SK-N-SH treated with all-trans-retinoic acid at 6 μM for 48 hours (cell line): ENCODE results near the gene SELENOK.
A peak's percentile ranks its signal among the peaks of the same experiment; 100 is the strongest.

Source experiments
- ATAC-seq: fragments of 200-7000 bp; cut with Tn5 transposase; 3 replicates; pipeline ENCODE4 v1.9.1; 2020; ENCODE audit warnings: mild to moderate bottlenecking, moderate library complexity
- BACH2 ChIP-seq: fragments of 250-450 bp; sonication (Bioruptor Pico); IDR thresholded peaks from 2 replicates; pipeline ENCODE4 v1.9.0; 2021; ENCODE audit warnings: mild to moderate bottlenecking, borderline replicate concordance
- CSRNP3 ChIP-seq: fragments of 250-450 bp; sonication (Bioruptor Pico); IDR thresholded peaks from 2 replicates; pipeline ENCODE4 v1.5.1; 2021; ENCODE audit warnings: mild to moderate bottlenecking, moderate library complexity
- GLIS3 ChIP-seq: fragments of 250-450 bp; sonication (Bioruptor Pico); IDR thresholded peaks from 2 replicates; pipeline ENCODE4 v1.5.0; 2020; ENCODE audit warnings: mild to moderate bottlenecking, moderate library complexity
- OSR1 ChIP-seq: fragments of 250-450 bp; sonication (Bioruptor Pico); IDR thresholded peaks from 2 replicates; pipeline ENCODE4 v1.8.0; 2022; ENCODE audit warnings: moderate library complexity, mild to moderate bottlenecking, inconsistent platforms
- POU6F1 ChIP-seq: fragments of 250-450 bp; sonication (Bioruptor Pico); IDR thresholded peaks from 2 replicates; pipeline ENCODE4 v1.8.0; 2021; ENCODE audit warnings: low read depth, mild to moderate bottlenecking, moderate library complexity, borderline replicate concordance
- RARB ChIP-seq: fragments of 250-450 bp; sonication (Bioruptor Pico); IDR thresholded peaks from 2 replicates; pipeline ENCODE4 v1.8.0; 2021; ENCODE audit warnings: mild to moderate bottlenecking, moderate library complexity
- SNAI2 ChIP-seq: fragments of 250-450 bp; sonication (Bioruptor Pico); IDR thresholded peaks from 2 replicates; pipeline ENCODE4 v1.5.0; 2020; ENCODE audit warnings: mild to moderate bottlenecking, moderate library complexity
- TCF4 ChIP-seq: fragments of 250-450 bp; sonication (Bioruptor Pico); IDR thresholded peaks from 2 replicates; pipeline ENCODE4 v1.8.0; 2021; ENCODE audit warnings: mild to moderate bottlenecking, moderate library complexity, borderline replicate concordance
- TSHZ2 ChIP-seq: fragments of 250-450 bp; sonication (Bioruptor Pico); IDR thresholded peaks from 2 replicates; pipeline ENCODE4 v1.5.0; 2020; ENCODE audit warnings: mild to moderate bottlenecking, moderate library complexity
- ZC3H10 ChIP-seq: fragments of 250-450 bp; sonication (Bioruptor Pico); IDR thresholded peaks from 2 replicates; pipeline ENCODE4 v1.5.1; 2021; ENCODE audit warnings: mild to moderate bottlenecking, moderate library complexity
- ZFP30 ChIP-seq: fragments of 450-650 bp; formaldehyde crosslinking; IDR thresholded peaks from 2 replicates; pipeline ENCODE4 v1.5.0; 2022; ENCODE audit warnings: mild to moderate bottlenecking, moderate library complexity
- ZNF565 ChIP-seq: fragments of 450-650 bp; formaldehyde crosslinking; conservative IDR thresholded peaks from 2 replicates; pipeline ENCODE4 v1.5.0; 2020; ENCODE audit warnings: low read depth, mild to moderate bottlenecking, moderate library complexity

SELENOK gene

GRCh38 chr3:53892286-53892637 lies 603 bp upstream of the SELENOK start:
- TF ChIP-seq OSR1 (no peak), ZNF565 (CRISPR knock-in tag) (0 out of 2 replicates have a peak, but pooled peaks have one; percentile 5)
- ATAC-seq = no peak

- peak; percentile 35 for ATAC-seq
- TF ChIP-seq SNAI2 (CRISPR knock-in tag) (no peak), CSRNP3 (CRISPR knock-in tag) (no peak), BACH2 (no peak), ZC3H10 (no peak), OSR1 (no peak)
Observed at GRCh38 chr3:53890726-53891475, 758 bp downstream of the SELENOK start.

- no peak for TF ChIP-seq GLIS3 (CRISPR knock-in tag)
- TF ChIP-seq ZNF565 (CRISPR knock-in tag) = no peak
- TF ChIP-seq SNAI2 (CRISPR knock-in tag) = no peak
- no peak for TF ChIP-seq BACH2
- no peak for ATAC-seq
Observed at GRCh38 chr3:53888232-53888631, 3.4 kb downstream of the SELENOK start.

GRCh38 chr3:53887446-53887845 lies 4.2 kb downstream of the SELENOK start:
- no peak for ATAC-seq

More at GRCh38 chr3:53887446-53887845, 4.2 kb downstream of the SELENOK start:
- TF ChIP-seq BACH2 (no peak), OSR1 (no peak), RARB (CRISPR knock-in tag) (no peak), CSRNP3 (CRISPR knock-in tag) (no peak), TCF4 (no peak), POU6F1 (CRISPR knock-in tag) (no peak), ZFP30 (CRISPR knock-in tag) (no peak), ZNF565 (CRISPR knock-in tag) (no peak), TSHZ2 (CRISPR knock-in tag) (no peak)
